Tibial nerve (tissue), 4 donors: ENCODE data around the gene DGKI. TPM values are rescaled to one million over a fixed set of nuclear protein-coding genes. Genes with fewer than 3 reads are reported as not detected.

Source experiments
- DNase-seq, 2 donors: peaks; one replicate each; pipeline ENCODE4 v3.0.0-alpha.2; 2019; ENCODE audit warnings: low spot score in 2 of 2
- H3K27ac ChIP-seq, 4 donors: fragments of 200-600 bp; sonication (generic) in 3 of 4; one replicate each; pipeline ENCODE4 v1.5.1; 2017 to 2019; ENCODE audit warnings: mild to moderate bottlenecking in 1 of 4
- H3K27me3 ChIP-seq, 2 donors: fragments of 200-600 bp; sonication (generic) in 1 of 2; one replicate each; pipeline versions ENCODE4 v1.5.1 to v1.6.0; 2017 to 2019
- H3K36me3 ChIP-seq, 3 donors: fragments of 200-600 bp; sonication (generic); one replicate each; pipeline ENCODE4 v1.5.1; 2018 to 2019
- H3K4me1 ChIP-seq, 4 donors: fragments of 200-600 bp; sonication (generic) in 3 of 4; one replicate each; pipeline ENCODE4 v1.5.1; 2017 to 2019
- H3K4me3 ChIP-seq, 4 donors: fragments of 200-600 bp; sonication (generic) in 3 of 4; one replicate each; pipeline ENCODE4 v1.5.1; 2017 to 2019; ENCODE audit warnings: mild to moderate bottlenecking in 1 of 4, moderate library complexity in 1 of 4
- H3K9me3 ChIP-seq, 4 donors: fragments of 200-600 bp; sonication (generic) in 3 of 4; one replicate each; pipeline ENCODE4 v1.5.1; 2017 to 2019
- EP300 ChIP-seq, 2 donors: sonication (generic); formaldehyde crosslinking; IDR thresholded peaks; one replicate each; pipeline ENCODE4 v1.6.1; 2017; ENCODE audit warnings: antibody characterized with exemption in 2 of 2, mild to moderate bottlenecking in 1 of 2
- POLR2A ChIP-seq, 2 donors: fragments of 450-650 bp; IDR thresholded peaks; one replicate each; pipeline ENCODE4 v1.6.1; 2017; ENCODE audit warnings: antibody characterized with exemption in 2 of 2, mild to moderate bottlenecking in 2 of 2, moderate library complexity in 2 of 2
- WGBS, 2 donors: methylation state at CpG; one replicate each; pipeline ENCODE4 v1.1.5; 2018; 5-methylcytosine and 5-hydroxymethylcytosine counted together
- total RNA-seq, 4 donors: library from RNA; depleted of rRNA; stranded (reverse); fragments of >200 nt; gene quantifications; one replicate each; pipeline ENCODE4 v1.1.0, GENCODE V29; 2016
- TF ChIP-seq, protein P1 (sequence below), 5 experiments: fragments of 200-600 bp in 3 of 5; fragments of 450-650 bp in 2 of 5; sonication (generic) in 3 of 5; IDR thresholded peaks; one replicate each; pipeline ENCODE4 v1.5.1; 2016 to 2019; ENCODE audit warnings: antibody characterized with exemption in 5 of 5, mild to moderate bottlenecking in 3 of 5, moderate library complexity in 2 of 5

Gene DGKI
- total RNA-seq, 4 donors from 2014 or later: 0.21 to 2.7 (median 1.7) TPM

DNA sequence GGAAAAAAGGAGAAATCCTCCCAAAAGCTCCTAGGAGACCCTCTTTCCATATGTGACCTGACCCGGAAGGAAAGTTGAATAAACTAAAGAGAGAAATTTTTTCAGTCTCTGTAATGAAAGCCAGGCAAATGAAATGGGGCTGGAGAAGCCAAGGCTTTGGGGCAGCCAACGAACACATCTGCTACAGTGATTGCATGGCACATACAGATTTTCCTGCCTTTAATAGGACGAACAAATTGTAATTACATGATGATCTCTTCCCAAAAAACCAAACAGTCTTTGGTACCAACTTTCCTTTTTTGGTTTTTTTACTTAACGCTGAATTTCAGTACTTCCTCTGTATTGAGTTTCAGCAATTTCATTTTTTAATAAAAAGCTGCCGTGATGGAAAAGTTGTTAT lies 479.8 kb downstream of the DGKI start:
- no peaks in the 10 kb centered on the region for H3K27me3 ChIP-seq
- no peak for DNase-seq
- no peak overlapping the region for H3K4me3 ChIP-seq
- peaks cover 0 to 2% (median 0%) of the 10 kb centered on the region in 4 donors for H3K9me3 ChIP-seq
- no peak overlapping the region for H3K27ac ChIP-seq
- WGBS, 2 donors: 82 to 86% methylated on average over 5 of the region's 5 CpGs
- no peaks in the 10 kb centered on the region for H3K4me1 ChIP-seq
- H3K36me3 ChIP-seq: no peaks in the 10 kb centered on the region
- TF ChIP-seq, protein P1, sequence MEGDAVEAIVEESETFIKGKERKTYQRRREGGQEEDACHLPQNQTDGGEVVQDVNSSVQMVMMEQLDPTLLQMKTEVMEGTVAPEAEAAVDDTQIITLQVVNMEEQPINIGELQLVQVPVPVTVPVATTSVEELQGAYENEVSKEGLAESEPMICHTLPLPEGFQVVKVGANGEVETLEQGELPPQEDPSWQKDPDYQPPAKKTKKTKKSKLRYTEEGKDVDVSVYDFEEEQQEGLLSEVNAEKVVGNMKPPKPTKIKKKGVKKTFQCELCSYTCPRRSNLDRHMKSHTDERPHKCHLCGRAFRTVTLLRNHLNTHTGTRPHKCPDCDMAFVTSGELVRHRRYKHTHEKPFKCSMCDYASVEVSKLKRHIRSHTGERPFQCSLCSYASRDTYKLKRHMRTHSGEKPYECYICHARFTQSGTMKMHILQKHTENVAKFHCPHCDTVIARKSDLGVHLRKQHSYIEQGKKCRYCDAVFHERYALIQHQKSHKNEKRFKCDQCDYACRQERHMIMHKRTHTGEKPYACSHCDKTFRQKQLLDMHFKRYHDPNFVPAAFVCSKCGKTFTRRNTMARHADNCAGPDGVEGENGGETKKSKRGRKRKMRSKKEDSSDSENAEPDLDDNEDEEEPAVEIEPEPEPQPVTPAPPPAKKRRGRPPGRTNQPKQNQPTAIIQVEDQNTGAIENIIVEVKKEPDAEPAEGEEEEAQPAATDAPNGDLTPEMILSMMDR (IDR thresholded peaks at IDR 0.05): no peak
- no peak for TF ChIP-seq POLR2A (IDR thresholded peaks at IDR 0.05)
- TF ChIP-seq EP300 (IDR thresholded peaks at IDR 0.05): no peak

DNA sequence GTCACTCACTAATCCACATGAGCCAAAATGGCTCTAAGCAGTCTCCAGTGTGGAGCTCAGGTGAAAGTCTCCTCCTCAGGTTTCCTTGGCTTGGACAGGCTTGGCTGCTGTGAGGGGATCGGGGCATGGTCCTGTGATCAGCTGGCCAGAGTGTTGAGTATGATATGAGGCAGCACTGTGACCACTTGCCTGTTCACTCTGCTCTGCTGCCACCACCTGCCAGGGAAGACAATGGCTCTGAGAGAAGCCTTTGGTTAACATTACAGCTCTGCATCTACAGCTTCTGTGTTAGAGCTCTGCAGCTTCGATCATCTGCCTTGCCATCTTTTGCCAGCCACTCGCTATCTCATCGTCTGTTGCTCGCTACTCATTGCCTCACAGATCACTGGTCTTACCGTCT lies 483.1 kb downstream of the DGKI start:
- 94 to 95% methylated on average over 6 of the region's 6 CpGs for WGBS, 2 donors
- Histone ChIP-seq H3K4me1 (no peaks in the 10 kb centered on the region), H3K36me3 (no peaks in the 10 kb centered on the region), H3K4me3 (no peak overlapping the region), H3K27ac (no peak overlapping the region), H3K9me3 (peaks cover 0 to 23% (median 0%) of the 10 kb centered on the region in 4 donors), H3K27me3 (no peaks in the 10 kb centered on the region)
- TF ChIP-seq, protein P1 (IDR thresholded peaks at IDR 0.05): no peak
- TF ChIP-seq POLR2A (IDR thresholded peaks at IDR 0.05): no peak
- TF ChIP-seq EP300 (IDR thresholded peaks at IDR 0.05): no peak
- no peak for DNase-seq

DNA sequence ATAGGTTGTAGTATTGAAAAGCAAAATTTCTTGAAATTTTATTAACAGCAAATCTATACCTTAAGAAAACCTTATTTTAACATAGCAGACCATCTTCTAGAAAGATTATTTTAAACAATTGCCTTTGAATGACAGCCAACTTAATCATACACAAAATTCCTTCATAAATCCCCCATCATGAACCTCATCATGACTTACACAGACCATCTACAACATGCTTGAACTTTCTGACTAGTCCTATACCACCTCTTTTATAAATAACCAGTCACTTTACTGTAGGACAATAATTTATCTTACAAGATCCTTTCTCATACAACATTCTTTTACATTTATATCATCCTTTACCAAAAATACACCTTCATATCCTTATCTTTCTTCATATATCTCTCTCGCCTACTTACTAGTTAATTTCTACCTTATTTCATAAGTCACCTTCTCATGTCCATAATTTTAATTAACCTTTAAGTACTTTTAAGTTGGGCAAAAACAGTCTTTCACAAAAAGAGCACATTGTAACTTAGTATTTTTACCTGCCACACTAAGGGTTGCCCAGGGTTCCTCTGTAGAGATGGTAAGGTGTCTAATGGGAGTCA lies 486.6 kb downstream of the DGKI start:
- H3K27ac ChIP-seq: no peak overlapping the region
- DNase-seq: no peak
- WGBS, 2 donors: 53 to 58% methylated on average over 1 of the region's 1 CpG

DNA sequence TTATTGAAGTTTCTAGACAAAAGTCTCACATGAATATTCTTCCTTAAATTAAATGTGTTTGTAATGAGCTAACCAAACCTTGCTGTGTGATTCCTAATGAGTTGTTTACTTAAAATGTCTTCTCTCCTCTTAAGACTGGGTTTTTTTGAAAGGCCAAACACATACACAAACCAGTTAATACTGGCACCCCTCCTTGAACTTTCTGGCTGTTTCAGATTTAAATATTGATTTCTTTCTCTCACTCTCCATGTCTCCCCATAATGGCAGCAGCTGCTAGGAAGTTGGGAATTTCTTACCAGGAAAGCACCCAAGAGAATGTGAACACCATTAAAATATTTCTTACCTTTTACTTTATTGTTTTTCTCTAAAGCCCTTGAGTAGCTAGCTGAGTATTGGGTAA lies 491.8 kb downstream of the DGKI start:
- DNase-seq: no peak
- H3K27me3 ChIP-seq: no peaks in the 10 kb centered on the region
- H3K9me3 ChIP-seq: peaks cover 0 to 5% (median 0%) of the 10 kb centered on the region in 4 donors
- H3K4me3 ChIP-seq: no peak overlapping the region
- peak overlapping the region in 2 of 4 donors; percentile 19 to 32 for H3K27ac ChIP-seq
- H3K4me1 ChIP-seq: peaks cover 0 to 23% (median 6%) of the 10 kb centered on the region in 4 donors
- H3K36me3 ChIP-seq: no peaks in the 10 kb centered on the region
- TF ChIP-seq, protein P1 (IDR thresholded peaks at IDR 0.05): no peak
- no peak for TF ChIP-seq POLR2A (IDR thresholded peaks at IDR 0.05)

More for the DNA sequence above, 486.6 kb downstream of the DGKI start:
- Histone ChIP-seq H3K36me3 (no peaks in the 10 kb centered on the region), H3K9me3 (peaks cover 0 to 23% (median 0%) of the 10 kb centered on the region in 4 donors), H3K27me3 (no peaks in the 10 kb centered on the region), H3K4me3 (no peak overlapping the region), H3K4me1 (peaks cover 0 to under 1% (median under 1%) of the 10 kb centered on the region in 4 donors)
- TF ChIP-seq, protein P1 (IDR thresholded peaks at IDR 0.05): no peak
- no peak for TF ChIP-seq EP300 (IDR thresholded peaks at IDR 0.05)
- TF ChIP-seq POLR2A (IDR thresholded peaks at IDR 0.05): no peak

DNA sequence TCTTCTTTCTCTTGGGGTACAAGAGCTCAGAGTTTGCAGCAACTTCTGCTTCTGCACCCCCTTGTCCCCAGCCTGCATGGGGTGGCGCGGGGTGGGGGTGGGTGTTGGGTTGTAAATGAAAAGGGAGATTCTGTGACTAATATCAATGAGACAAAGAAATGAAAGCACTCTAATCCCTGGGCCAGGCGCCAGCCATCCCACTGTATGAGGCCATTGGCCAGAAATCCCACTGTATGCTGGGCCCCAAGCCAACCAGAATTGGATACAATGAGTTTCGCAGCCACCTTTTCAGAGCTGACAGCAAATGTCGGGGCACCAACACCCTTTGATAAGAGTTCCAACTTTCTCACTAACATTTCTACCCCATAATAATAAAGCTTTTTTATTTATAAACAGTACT lies 492.4 kb downstream of the DGKI start:
- WGBS, 2 donors: 31 to 35% methylated on average over 5 of the region's 5 CpGs
- Histone ChIP-seq H3K36me3 (no peaks in the 10 kb centered on the region), H3K9me3 (peaks cover 0 to 4% (median 0%) of the 10 kb centered on the region in 4 donors), H3K4me3 (no peak overlapping the region), H3K4me1 (peaks cover 0 to 23% (median 6%) of the 10 kb centered on the region in 4 donors), H3K27ac (peak overlapping the region in 2 of 4 donors; percentile 19 to 33), H3K27me3 (no peaks in the 10 kb centered on the region)
- peak in 1 of 2 donors; percentile 13 for DNase-seq
- peak in 1 of 2 donors; percentile 11 for TF ChIP-seq EP300 (IDR thresholded peaks at IDR 0.05)
- TF ChIP-seq POLR2A (IDR thresholded peaks at IDR 0.05): no peak
